T-helper 2 cell treated with Interferon-gamma antibody and Interleukin-4, amounts not matched to agents 100 ng/mL and 5 ng/mL, for 36 hours (primary cell): ENCODE data around the gene GPR161. TPM values are rescaled to one million over a fixed set of nuclear protein-coding genes. Genes with fewer than 3 reads are reported as not detected.
"Not testable (repeated sequence)": the region's sequence is repeated elsewhere in the genome, so short reads cannot be mapped to it uniquely, and the experiment has no call there.

Source experiments
- intact Hi-C: fragments of 100-400 bp; cut with micrococcal nuclease; formaldehyde crosslinking; loops from one replicate; pipeline ENCODE4 v1.15.1; 2023
- total RNA-seq: library from RNA; stranded (reverse); gene quantifications from 2 replicates; pipeline ENCODE4 v1.2.3, GENCODE V29; 2022

Gene GPR161
- total RNA-seq, result 0.30 and 0.36 TPM in 2 replicates

- intact Hi-C loops, result no loop called here
These were observed at the start of gene GPR161 for GRCh38 chr1:168136709-168137514. Gene GPR161 (minus strand): TSS chr1:168136930. CDS start chr1:168104850, 32,080 bp downstream.

- intact Hi-C loops, result not testable (repeated sequence)
These were observed 44.5 kb upstream of the GPR161 start for GRCh38 chr1:168181063-168181720.

- intact Hi-C loops, result no loop called here
These were observed 43.4 kb upstream of the GPR161 start for GRCh38 chr1:168180148-168180524.

GRCh38 chr1:168179438-168180147 lies 42.9 kb upstream of the GPR161 start:
- intact Hi-C loops, result loop anchor here (1.0 to 5.0 kb wide), 4 partner anchors 31 to 1189 kb away; partner anchors contain the start of genes BLZF1 and SFT2D2

- intact Hi-C loops, result loop anchor here (1.0 to 5.0 kb wide), 5 partner anchors 30 to 1190 kb away; partner anchors contain the start of genes BLZF1, DCAF6 and SFT2D2
These were observed 42.1 kb upstream of the GPR161 start, which contains the start of gene TIPRL for GRCh38 chr1:168178638-168179437. Gene TIPRL (plus strand): TSS chr1:168178962. CDS start chr1:168179078, 116 bp downstream.

GRCh38 chr1:168178227-168178637 lies 41.5 kb upstream of the GPR161 start:
- intact Hi-C loops, result loop anchor here (1.0 to 5.0 kb wide), 4 partner anchors 29 to 1191 kb away; partner anchors contain the start of genes BLZF1 and DCAF6

- intact Hi-C loops, result no loop called here
These were observed 35.7 kb upstream of the GPR161 start for GRCh38 chr1:168172250-168172915.

GRCh38 chr1:168170564-168171508 lies 34.1 kb upstream of the GPR161 start:
- intact Hi-C loops, result no loop called here

- intact Hi-C loops, result no loop called here
These were observed 31.1 kb upstream of the GPR161 start for GRCh38 chr1:168167806-168168205.

GRCh38 chr1:168164771-168165170 lies 28.0 kb upstream of the GPR161 start:
- intact Hi-C loops, result no loop called here

- intact Hi-C loops, result no loop called here
These were observed 26.9 kb upstream of the GPR161 start for GRCh38 chr1:168163670-168164069.

GRCh38 chr1:168161459-168161858 lies 24.7 kb upstream of the GPR161 start:
- intact Hi-C loops, result no loop called here

GRCh38 chr1:168159979-168160378 lies 23.2 kb upstream of the GPR161 start:
- intact Hi-C loops, result no loop called here

- intact Hi-C loops, result no loop called here
These were observed 22.5 kb upstream of the GPR161 start for GRCh38 chr1:168159251-168159650.

GRCh38 chr1:168157638-168158037 lies 20.9 kb upstream of the GPR161 start:
- intact Hi-C loops, result no loop called here

- intact Hi-C loops, result no loop called here
These were observed 19.2 kb upstream of the GPR161 start for GRCh38 chr1:168155910-168156309.

GRCh38 chr1:168154707-168155106 lies 18.0 kb upstream of the GPR161 start:
- intact Hi-C loops, result not testable (repeated sequence)

GRCh38 chr1:168151935-168152334 lies 15.2 kb upstream of the GPR161 start:
- intact Hi-C loops, result no loop called here

GRCh38 chr1:168150283-168150682 lies 13.6 kb upstream of the GPR161 start:
- intact Hi-C loops, result no loop called here
